Keratinocyte (primary cell): Measurements from ENCODE around the gene DCLRE1C.

Experiments used
- CTCF ChIP-seq, 3 experiments: IDR thresholded peaks in 1 of 3; conservative IDR thresholded peaks in 1 of 3; optimal IDR thresholded peaks in 1 of 3; 2 replicates in 2 of 3; 3 replicates in 1 of 3; pipeline versions ENCODE3 to v1.5.1; 2011; ENCODE audit warnings: low read length in 3 of 3, mild to moderate bottlenecking in 3 of 3, moderate library complexity in 2 of 3, control low read depth in 1 of 3, inconsistent platforms in 1 of 3; ENCODE audit not compliant: insufficient read depth in 2 of 3; ENCODE audit errors: extremely low read depth in 1 of 3
- EZH2 ChIP-seq: IDR thresholded peaks from one replicate; pipeline ENCODE4 v1.6.1; 2012; ENCODE audit warnings: inconsistent platforms, mild to moderate bottlenecking, low read length, moderate library complexity

- TF ChIP-seq CTCF (optimal IDR thresholded peaks at IDR 0.05 in 1 of 3, IDR thresholded peaks at IDR 0.05 in 1 of 3, conservative IDR thresholded peaks at IDR 0.05 in 1 of 3; ENCODE audit: extremely low read depth in 1 of 3, insufficient read depth in 2 of 3, low read length in 3 of 3) (no peak), EZH2 (no peak)
These were observed 49.0 kb downstream of the DCLRE1C start for GRCh38 chr10:14904864-14905263.
